Measurements from ENCODE around the gene CHRNB4. TPM values are rescaled to one million over a fixed set of nuclear protein-coding genes. Genes with fewer than 3 reads are reported as not detected.
A peak's percentile ranks its signal among the peaks of the same experiment; 100 is the strongest.

The CHRNB4 gene
- total and polyA plus RNA-seq, 2 of the 8 experiments (the other 6 are each of a cell fraction or from before 2014, with no cell fraction given), result 2.4 to 4.5 TPM

DNA sequence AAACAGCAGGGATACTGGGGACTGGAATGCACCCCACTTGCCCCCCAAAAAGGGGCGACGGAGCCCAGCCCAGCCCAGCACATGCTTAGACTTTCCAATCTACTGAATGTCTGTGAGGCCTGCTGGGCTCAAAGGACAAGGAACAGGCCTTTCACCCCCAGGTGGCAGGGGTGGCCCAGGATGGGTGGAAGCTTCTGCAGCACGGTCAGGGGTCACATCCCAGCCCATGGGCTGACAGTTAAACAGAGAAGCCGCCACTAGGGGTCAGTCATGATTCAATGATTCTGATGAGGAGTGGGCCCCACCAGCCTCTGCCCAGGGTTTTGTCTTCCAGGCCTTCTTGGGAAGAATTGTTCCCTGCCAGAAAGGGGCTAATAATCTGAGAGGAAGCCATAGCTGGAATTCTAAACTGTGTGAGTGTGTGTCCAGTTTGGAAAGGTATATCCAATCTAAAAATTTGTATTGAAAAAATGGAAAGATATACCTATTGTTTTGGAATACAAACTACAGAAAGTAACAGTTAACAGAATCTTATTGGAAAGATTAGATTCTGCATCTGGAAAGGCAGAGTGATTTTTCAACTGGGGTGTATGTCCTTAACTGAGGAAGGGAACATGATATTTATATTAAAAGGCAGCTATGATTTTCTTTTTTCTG lies 2.2 kb downstream of the CHRNB4 start:
- Histone ChIP-seq H3K4ac (replicated peaks; ENCODE audit: insufficient read length, low read depth, low read length) (no peak overlapping the region), H3K14ac (ENCODE audit: insufficient read length) (no peak overlapping the region), H3K27me3 (replicated peaks in 1 of 4; ENCODE audit: control insufficient read depth in 3 of 4, extremely low read depth in 1 of 4, insufficient read depth in 3 of 4, low read length in 3 of 4) (peaks cover 0 to 6% (median 4%) of the 10 kb centered on the region in 4 experiments; a peak in 2 of 7 replicates), H3K4me3 (ENCODE audit: extremely low read depth in 1 of 4, insufficient read depth in 2 of 4, low read depth in 3 of 4, low read length in 4 of 4) (no peak overlapping the region), H4K8ac (ENCODE audit: extremely low read depth, insufficient read depth, low read length) (no peak overlapping the region), H2AFZ (ENCODE audit: low read length) (no peak overlapping the region), H3K23me2 (ENCODE audit: low read depth, low read length) (peaks cover 7% of the 10 kb centered on the region; the same call in 1 of the 2 replicates), H3K4me2 (ENCODE audit: insufficient read depth in 1 of 2, low read depth in 2 of 2, low read length in 2 of 2) (no peak overlapping the region), H3K36me3 (ENCODE audit: control insufficient read depth in 2 of 4, insufficient read depth in 4 of 4, low read length in 3 of 4) (no peaks in the 10 kb centered on the region), H2BK20ac (ENCODE audit: low read length) (no peak overlapping the region), H2BK5ac (ENCODE audit: low read depth, low read length) (no peak overlapping the region), H3K79me1 (ENCODE audit: low read depth, low read length) (no peaks in the 10 kb centered on the region), H2AK5ac (ENCODE audit: low read depth, low read length) (no peak overlapping the region), H4K20me1 (replicated peaks in 1 of 2; ENCODE audit: control insufficient read depth in 1 of 2, insufficient read depth in 2 of 2, low read length in 2 of 2) (no peaks in the 10 kb centered on the region), H3K4me1 (replicated peaks in 1 of 4; ENCODE audit: control insufficient read depth in 3 of 4, insufficient read depth in 4 of 4, low read length in 3 of 4) (peaks cover 2 to 16% (median 7%) of the 10 kb centered on the region in 4 experiments; a peak in 6 of 7 replicates), H3K56ac (replicated peaks; ENCODE audit: insufficient read length, low read depth, low read length) (no peak overlapping the region), H3K79me2 (ENCODE audit: control insufficient read depth in 1 of 2, insufficient read depth in 2 of 2, low read length in 2 of 2) (no peaks in the 10 kb centered on the region), H2BK120ac (replicated peaks; ENCODE audit: low read depth, low read length) (no peak overlapping the region), H4K5ac (ENCODE audit: insufficient read length, low read depth, low read length) (no peak overlapping the region), H3K9ac (replicated peaks in 1 of 4; ENCODE audit: extremely low read depth in 1 of 4, low read depth in 3 of 4, low read length in 3 of 4) (no peak overlapping the region), H2BK15ac (ENCODE audit: low read length) (no peak overlapping the region), H3K18ac (ENCODE audit: extremely low read depth, low read length) (no peak overlapping the region), H3K27ac (ENCODE audit: low read depth, low read length) (no peak overlapping the region), H3K9me3 (ENCODE audit: insufficient read depth in 2 of 2, low read depth in 1 of 2, low read length in 1 of 2) (no peaks in the 10 kb centered on the region), H2BK12ac (ENCODE audit: low read depth, low read length) (no peak overlapping the region; the same call in 1 of the 2 replicates), H3K23ac (ENCODE audit: insufficient read length) (no peak overlapping the region), H4K91ac (replicated peaks; ENCODE audit: insufficient read length, low read length) (no peak overlapping the region)
- 45% methylated on average over 4 of the region's 4 CpGs; no CpG with 5 or more reads in 1 of the 2 experiments for WGBS, 2 experiments (ENCODE audit: extremely low coverage in 1 of 2, insufficient coverage in 1 of 2, insufficient read length in 1 of 2, insufficient replicate concordance in 2 of 2, low coverage in 1 of 2, low lambda C conversion rate in 2 of 2, missing lambda C conversion rate in 1 of 2)
- ChIA-PET CTCF (ENCODE audit: partially characterized antibody) (interaction anchor here (0.6 to 10.9 kb wide), 36 partner anchors 8 to 322 kb away, joined by 3 to 256 read pairs (median 5); partner anchors contain the start of gene CHRNA3), POLR2A (ENCODE audit: partially characterized antibody) (no interaction called here)
- FAIRE-seq (peak; percentile 92), DNase-seq (ENCODE audit: low read depth in 1 of 2, low spot score in 2 of 2) (peak; percentile 34 to 92)
- TF ChIP-seq, protein P1, sequence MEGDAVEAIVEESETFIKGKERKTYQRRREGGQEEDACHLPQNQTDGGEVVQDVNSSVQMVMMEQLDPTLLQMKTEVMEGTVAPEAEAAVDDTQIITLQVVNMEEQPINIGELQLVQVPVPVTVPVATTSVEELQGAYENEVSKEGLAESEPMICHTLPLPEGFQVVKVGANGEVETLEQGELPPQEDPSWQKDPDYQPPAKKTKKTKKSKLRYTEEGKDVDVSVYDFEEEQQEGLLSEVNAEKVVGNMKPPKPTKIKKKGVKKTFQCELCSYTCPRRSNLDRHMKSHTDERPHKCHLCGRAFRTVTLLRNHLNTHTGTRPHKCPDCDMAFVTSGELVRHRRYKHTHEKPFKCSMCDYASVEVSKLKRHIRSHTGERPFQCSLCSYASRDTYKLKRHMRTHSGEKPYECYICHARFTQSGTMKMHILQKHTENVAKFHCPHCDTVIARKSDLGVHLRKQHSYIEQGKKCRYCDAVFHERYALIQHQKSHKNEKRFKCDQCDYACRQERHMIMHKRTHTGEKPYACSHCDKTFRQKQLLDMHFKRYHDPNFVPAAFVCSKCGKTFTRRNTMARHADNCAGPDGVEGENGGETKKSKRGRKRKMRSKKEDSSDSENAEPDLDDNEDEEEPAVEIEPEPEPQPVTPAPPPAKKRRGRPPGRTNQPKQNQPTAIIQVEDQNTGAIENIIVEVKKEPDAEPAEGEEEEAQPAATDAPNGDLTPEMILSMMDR (IDR thresholded peaks at IDR 0.05; ENCODE audit: control extremely low read depth in 1 of 3, insufficient read depth in 1 of 3, low read depth in 1 of 3, low read length in 3 of 3), result peak; percentile 72 to 90 (median 77)
- TF ChIP-seq SUZ12 (IDR thresholded peaks at IDR 0.05; ENCODE audit: low read length) (no peak), KDM5A (IDR thresholded peaks at IDR 0.05; ENCODE audit: low read length) (no peak), RAD21 (IDR thresholded peaks at IDR 0.05 in 1 of 2, conservative IDR thresholded peaks at IDR 0.05 in 1 of 2; ENCODE audit: low read depth in 2 of 2, low read length in 2 of 2) (peak; percentile 92), NRF1 (IDR thresholded peaks at IDR 0.05; ENCODE audit: low read depth, low read length) (no peak), JUND (IDR thresholded peaks at IDR 0.05; ENCODE audit: low read length) (peak; percentile 36; the same call in 1 of the 2 replicates)
- TF ChIP-seq, protein P2, sequence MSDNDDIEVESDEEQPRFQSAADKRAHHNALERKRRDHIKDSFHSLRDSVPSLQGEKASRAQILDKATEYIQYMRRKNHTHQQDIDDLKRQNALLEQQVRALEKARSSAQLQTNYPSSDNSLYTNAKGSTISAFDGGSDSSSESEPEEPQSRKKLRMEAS (IDR thresholded peaks at IDR 0.05), result 0 out of 2 replicates have a peak, but pooled peaks have one; percentile 20
